ENCODE results near the gene TEX28.
"Not testable (repeated sequence)": the region's sequence is repeated elsewhere in the genome, so short reads cannot be mapped to it uniquely, and the experiment has no call there.

The TEX28 gene, protein sequence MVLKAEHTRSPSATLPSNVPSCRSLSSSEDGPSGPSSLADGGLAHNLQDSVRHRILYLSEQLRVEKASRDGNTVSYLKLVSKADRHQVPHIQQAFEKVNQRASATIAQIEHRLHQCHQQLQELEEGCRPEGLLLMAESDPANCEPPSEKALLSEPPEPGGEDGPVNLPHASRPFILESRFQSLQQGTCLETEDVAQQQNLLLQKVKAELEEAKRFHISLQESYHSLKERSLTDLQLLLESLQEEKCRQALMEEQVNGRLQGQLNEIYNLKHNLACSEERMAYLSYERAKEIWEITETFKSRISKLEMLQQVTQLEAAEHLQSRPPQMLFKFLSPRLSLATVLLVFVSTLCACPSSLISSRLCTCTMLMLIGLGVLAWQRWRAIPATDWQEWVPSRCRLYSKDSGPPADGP

DNA sequence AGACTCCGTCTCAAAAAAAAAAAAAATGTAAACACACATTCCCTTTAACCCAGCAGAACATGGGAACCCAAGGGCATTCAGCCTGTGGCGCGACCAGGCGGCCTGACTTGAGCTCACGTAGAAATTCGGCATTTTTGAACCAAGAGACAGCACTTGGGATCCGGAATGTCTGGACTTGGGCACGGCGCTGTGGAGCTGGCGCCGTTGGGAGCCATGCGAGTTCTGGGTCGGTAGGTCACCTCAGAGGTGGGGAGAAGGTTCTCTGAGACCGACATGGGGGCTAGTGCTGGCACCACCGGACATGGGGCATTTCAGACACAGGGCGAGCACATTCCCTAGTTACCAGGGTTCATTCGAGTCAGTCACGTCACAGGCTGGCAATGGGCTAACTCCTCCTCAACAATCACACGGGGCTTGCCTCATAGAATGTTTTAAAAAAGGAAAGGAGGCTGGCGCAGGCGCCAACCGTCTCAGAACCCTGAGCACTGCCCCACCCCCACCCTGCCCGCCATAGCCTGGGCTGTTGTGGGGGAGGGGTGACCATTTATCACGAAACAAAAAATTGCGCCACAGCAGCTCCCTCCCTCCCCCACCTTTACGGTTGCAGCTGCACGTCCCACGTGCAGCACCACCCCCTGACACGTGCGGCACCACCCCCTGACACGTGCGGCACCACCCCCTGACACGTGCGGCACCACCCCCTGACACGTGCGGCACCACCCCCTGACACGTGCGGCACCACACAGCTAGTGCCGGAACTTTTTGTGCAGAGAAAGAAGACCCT lies at the start of gene TEX28:
TSS of gene TEX28 (minus strand) at position 334 of the 784 bp plus-strand sequence. CDS start 3,007 bp downstream, outside the sequence.
- H3K4me3 ChIP-seq = no peak within 1 kb of the TSS
- H3K4me1 ChIP-seq = no peaks in the 10 kb centered on the region
- H3K27me3 ChIP-seq = no peaks in the 10 kb centered on the region
- H3K36me3 ChIP-seq = no peaks in the 10 kb centered on the region
- TF ChIP-seq, protein P1, sequence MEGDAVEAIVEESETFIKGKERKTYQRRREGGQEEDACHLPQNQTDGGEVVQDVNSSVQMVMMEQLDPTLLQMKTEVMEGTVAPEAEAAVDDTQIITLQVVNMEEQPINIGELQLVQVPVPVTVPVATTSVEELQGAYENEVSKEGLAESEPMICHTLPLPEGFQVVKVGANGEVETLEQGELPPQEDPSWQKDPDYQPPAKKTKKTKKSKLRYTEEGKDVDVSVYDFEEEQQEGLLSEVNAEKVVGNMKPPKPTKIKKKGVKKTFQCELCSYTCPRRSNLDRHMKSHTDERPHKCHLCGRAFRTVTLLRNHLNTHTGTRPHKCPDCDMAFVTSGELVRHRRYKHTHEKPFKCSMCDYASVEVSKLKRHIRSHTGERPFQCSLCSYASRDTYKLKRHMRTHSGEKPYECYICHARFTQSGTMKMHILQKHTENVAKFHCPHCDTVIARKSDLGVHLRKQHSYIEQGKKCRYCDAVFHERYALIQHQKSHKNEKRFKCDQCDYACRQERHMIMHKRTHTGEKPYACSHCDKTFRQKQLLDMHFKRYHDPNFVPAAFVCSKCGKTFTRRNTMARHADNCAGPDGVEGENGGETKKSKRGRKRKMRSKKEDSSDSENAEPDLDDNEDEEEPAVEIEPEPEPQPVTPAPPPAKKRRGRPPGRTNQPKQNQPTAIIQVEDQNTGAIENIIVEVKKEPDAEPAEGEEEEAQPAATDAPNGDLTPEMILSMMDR (IDR thresholded peaks at IDR 0.05) = no peak
- H3K9me3 ChIP-seq = no peaks in the 10 kb centered on the region
- H3K27ac ChIP-seq = no peak within 1 kb of the TSS
- no peak for DNase-seq
- intact Hi-C loops (cut with DNase I; ENCODE audit: low total_unique reads) = no loop called here

DNA sequence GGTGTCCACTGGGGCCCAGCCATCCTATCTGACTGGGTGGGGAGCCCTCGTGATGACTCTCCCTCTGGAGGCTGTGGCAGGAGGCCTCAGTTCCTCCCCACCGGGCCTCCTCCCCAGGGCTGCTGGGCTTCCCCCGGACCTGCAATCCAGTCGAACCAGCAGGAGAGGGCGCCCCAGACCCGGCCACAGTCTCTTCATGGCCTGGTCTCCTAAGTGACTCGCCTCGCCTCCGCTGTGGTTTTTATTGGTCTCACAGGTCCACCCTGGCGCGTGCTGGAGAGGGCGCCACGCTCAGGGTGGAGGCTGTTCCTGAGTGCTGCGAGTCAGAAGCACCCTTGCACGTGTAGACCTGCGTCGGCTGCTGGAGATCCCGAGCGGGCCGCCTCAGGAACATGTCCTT lies 48.7 kb upstream of the TEX28 start:
- H3K36me3 ChIP-seq; H3K27ac ChIP-seq; H3K27me3 ChIP-seq; DNase-seq; H3K4me1 ChIP-seq; H3K4me3 ChIP-seq; H3K9me3 ChIP-seq; intact Hi-C loops (cut with DNase I; ENCODE audit: low total_unique reads): not testable (repeated sequence)

DNA sequence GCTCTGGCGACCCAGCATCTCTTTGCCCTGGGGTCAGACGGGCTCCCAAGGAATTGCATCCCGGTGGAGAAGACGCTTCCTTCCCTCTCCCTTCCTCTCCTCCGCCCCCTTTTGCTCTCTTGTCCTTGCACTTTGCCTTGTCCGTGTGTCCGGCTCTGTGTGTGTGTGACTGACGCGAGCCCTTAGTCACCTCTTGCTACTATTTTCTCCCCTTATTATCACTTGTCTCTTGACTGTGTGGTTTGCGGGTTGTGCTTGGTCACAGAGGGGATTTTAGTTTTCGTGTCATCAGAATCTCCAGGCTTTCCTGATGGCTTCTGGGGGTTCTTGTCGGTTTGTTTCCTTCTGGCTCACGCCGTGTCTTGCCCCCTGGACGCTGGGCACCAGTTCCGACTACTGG lies 48.1 kb upstream of the TEX28 start:
- H3K36me3 ChIP-seq; H3K4me1 ChIP-seq; H3K27ac ChIP-seq; DNase-seq; H3K9me3 ChIP-seq; H3K27me3 ChIP-seq; H3K4me3 ChIP-seq; intact Hi-C loops (cut with DNase I; ENCODE audit: low total_unique reads): not testable (repeated sequence)

DNA sequence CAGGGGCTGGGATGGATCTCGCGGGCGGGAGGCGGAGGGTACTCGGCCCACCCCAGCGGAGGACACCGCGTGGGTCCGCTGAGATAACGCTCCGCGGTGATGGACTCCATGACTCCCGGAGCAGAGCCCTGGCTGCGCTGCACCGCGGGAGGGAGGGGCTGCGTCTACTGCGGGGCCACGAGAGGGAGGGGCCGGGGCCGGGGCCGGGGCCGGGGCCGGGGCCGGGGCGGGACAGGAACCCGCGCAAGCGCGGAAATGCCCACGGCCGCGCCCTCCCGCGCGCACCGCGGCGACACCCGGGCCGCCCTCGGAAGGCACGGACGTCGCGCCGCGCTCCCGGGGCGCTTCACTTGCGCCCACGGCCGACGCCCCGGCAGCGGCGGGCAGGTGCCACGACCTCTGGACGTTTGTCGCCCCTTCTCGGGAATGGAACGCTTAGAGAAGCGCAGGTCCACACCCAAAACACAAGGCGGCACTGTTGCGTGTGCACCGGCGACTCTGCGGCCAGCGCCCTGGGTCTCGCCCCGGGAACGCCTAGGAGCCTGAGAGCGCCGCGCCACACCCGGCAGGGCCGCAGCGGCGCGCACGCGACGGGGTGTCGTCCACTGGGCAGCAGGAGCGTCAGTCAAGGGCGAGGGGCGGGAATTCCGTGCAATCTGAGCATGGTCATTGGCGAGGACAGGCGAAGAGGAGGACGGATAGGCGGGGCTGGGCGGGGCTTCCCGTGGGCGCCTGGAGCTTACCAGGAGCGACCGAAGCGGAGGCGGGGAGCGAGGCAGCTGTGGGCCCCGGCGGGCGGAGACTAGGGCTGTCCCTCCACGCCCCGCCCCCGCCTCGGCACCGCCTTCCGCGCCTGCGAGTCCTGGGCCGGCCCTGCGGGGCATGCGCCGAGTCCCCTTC lies 46.7 kb upstream of the TEX28 start:
- H3K27ac ChIP-seq; DNase-seq; H3K36me3 ChIP-seq; H3K9me3 ChIP-seq; H3K27me3 ChIP-seq; H3K4me1 ChIP-seq; intact Hi-C loops (cut with DNase I; ENCODE audit: low total_unique reads): not testable (repeated sequence)
- peak overlapping the region in 1 of 2 donors; percentile 27 for H3K4me3 ChIP-seq

DNA sequence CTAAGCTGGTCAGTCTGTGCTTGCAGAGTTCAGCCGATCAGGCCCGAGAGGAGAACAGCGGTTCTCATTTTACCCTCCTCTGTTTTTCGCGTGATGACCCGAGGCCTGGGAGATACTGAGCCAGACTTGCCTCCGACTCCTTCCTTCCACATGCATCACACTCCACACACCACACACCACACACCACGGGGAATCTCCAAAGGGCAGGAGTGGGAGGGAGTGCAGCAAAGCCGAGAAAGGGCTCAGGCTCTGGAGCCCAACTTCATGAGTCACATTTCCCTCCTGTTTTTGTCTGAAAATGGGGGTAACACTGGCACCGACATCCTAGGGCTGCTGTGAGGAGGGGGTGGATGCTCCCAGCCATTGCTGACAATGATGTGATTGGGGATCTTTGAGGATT lies 39.6 kb upstream of the TEX28 start:
- no peaks in the 10 kb centered on the region for H3K36me3 ChIP-seq
- TF ChIP-seq, protein P1 (IDR thresholded peaks at IDR 0.05) = no peak
- H3K9me3 ChIP-seq = no peaks in the 10 kb centered on the region
- H3K27me3 ChIP-seq = no peaks in the 10 kb centered on the region
- H3K4me1 ChIP-seq = no peaks in the 10 kb centered on the region
- no peak for DNase-seq
- H3K27ac ChIP-seq = no peak overlapping the region
- intact Hi-C loops (cut with DNase I; ENCODE audit: low total_unique reads) = no loop called here
- H3K4me3 ChIP-seq = no peak overlapping the region

DNA sequence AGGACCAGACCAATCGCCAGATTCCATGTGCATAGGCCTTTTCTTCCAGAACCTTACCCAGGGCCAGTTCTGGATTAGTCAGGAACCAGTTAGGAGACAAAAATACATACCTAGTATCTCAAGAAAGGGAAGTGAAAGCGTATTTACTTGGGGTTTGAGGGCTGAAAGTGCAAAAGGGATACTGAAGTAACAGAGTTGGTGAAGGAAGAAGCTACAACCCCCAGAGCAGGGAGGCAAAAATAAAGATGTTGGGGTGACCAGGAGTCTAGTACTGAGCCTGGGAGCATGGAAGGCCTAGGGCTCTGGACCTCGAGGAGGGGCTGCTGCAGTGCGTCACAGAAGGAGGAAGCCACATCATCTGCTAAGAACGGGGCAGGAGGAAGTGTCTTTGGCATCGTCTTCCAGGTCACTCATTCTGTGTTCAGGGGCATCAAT lies 38.9 kb upstream of the TEX28 start:
- TF ChIP-seq, protein P1 (IDR thresholded peaks at IDR 0.05) = no peak
- no peak overlapping the region for H3K27ac ChIP-seq
- no peak overlapping the region for H3K4me3 ChIP-seq
- intact Hi-C loops (cut with DNase I; ENCODE audit: low total_unique reads) = no loop called here
- no peaks in the 10 kb centered on the region for H3K4me1 ChIP-seq
- no peaks in the 10 kb centered on the region for H3K36me3 ChIP-seq
- H3K9me3 ChIP-seq = no peaks in the 10 kb centered on the region
- H3K27me3 ChIP-seq = no peaks in the 10 kb centered on the region
- DNase-seq = no peak

Data from tibial artery (tissue), 4 donors.